Immature natural killer cell (primary cell): ENCODE data around the gene MUTYH. TPM values are rescaled to one million over a fixed set of nuclear protein-coding genes. Genes with fewer than 3 reads are reported as not detected.
A peak's percentile ranks its signal among the peaks of the same experiment; 100 is the strongest.
"Not testable (repeated sequence)": the region's sequence is repeated elsewhere in the genome, so short reads cannot be mapped to it uniquely, and the experiment has no call there.

Experiments used
- DNase-seq, 3 donors: peaks; one replicate each; pipeline ENCODE4 v3.0.0; 2022; ENCODE audit warnings: mixed read lengths in 1 of 3
- H3K27ac Mint-ChIP-seq, 6 donors: one replicate each; pipeline ENCODE4 v1.8.0; 2020; ENCODE audit warnings: mixed read lengths in 6 of 6, mild to moderate bottlenecking in 5 of 6, inconsistent platforms in 4 of 6, moderate library complexity in 3 of 6
- H3K27me3 Mint-ChIP-seq, 3 donors: one replicate each; pipeline ENCODE4 v1.8.0; 2020 to 2021; ENCODE audit warnings: low read depth in 3 of 3, mild to moderate bottlenecking in 3 of 3, mixed read lengths in 3 of 3, moderate library complexity in 3 of 3, inconsistent platforms in 1 of 3
- H3K36me3 Mint-ChIP-seq, 3 donors: one replicate each; pipeline ENCODE4 v1.8.0; 2020; ENCODE audit warnings: mixed read lengths in 3 of 3, inconsistent platforms in 2 of 3, mild to moderate bottlenecking in 2 of 3
- H3K4me1 Mint-ChIP-seq, 2 donors: one replicate each; pipeline ENCODE4 v1.8.0; 2020; ENCODE audit warnings: inconsistent platforms in 2 of 2, mild to moderate bottlenecking in 2 of 2, mixed read lengths in 2 of 2, moderate library complexity in 1 of 2
- H3K4me3 Mint-ChIP-seq, 5 donors: one replicate each; pipeline ENCODE4 v1.8.0; 2020; ENCODE audit warnings: mild to moderate bottlenecking in 5 of 5, mixed read lengths in 5 of 5, inconsistent platforms in 3 of 5, moderate library complexity in 3 of 5
- H3K9me3 Mint-ChIP-seq, 6 donors: one replicate each; pipeline ENCODE4 v1.8.0; 2020; ENCODE audit warnings: mild to moderate bottlenecking in 6 of 6, mixed read lengths in 6 of 6, inconsistent platforms in 4 of 6, moderate library complexity in 3 of 6
- polyA plus RNA-seq, 3 donors: library from polyadenylated mRNA; unstranded; fragments of 300-500 nt; fragmentation: Illumina TruSeq; gene quantifications; one replicate each; pipeline ENCODE4 v1.2.3, GENCODE V29; 2021

Gene MUTYH
- polyA plus RNA-seq = 10 to 100 TPM in 2 of 3 donors, 1 to 10 TPM in 1; 9.5 to 13.9 (median 11.3) TPM

- peaks cover 2 to 6% (median 6%) of the 10 kb centered on the region in 3 donors for H3K27me3 Mint-ChIP-seq
- DNase-seq = peak; percentile 87 to 89 (median 88)
- peak within 1 kb of the TSS; percentile 97 to 99 (median 98) for H3K4me3 Mint-ChIP-seq
- H3K9me3 Mint-ChIP-seq = no peaks in the 10 kb centered on the region
- H3K27ac Mint-ChIP-seq = peak within 1 kb of the TSS; percentile 93 to 99 (median 98)
- peaks cover 47 to 59% of the 10 kb centered on the region in 2 donors for H3K4me1 Mint-ChIP-seq
- peaks cover 0 to 12% (median 0%) of the 10 kb centered on the region in 3 donors for H3K36me3 Mint-ChIP-seq
These were observed at the start of gene MUTYH, which contains the start of gene TOE1 for GRCh38 chr1:45339789-45340558. TSS of gene MUTYH (minus strand) at chr1:45340440. CDS start at chr1:45334505, 5,935 bp downstream. TSS of gene TOE1 (plus strand) at chr1:45340170. CDS start at chr1:45340253, 83 bp downstream.

GRCh38 chr1:45386219-45386618 lies 46.0 kb upstream of the MUTYH start:
- H3K27me3 Mint-ChIP-seq = no peaks in the 10 kb centered on the region
- no peak overlapping the region for H3K27ac Mint-ChIP-seq
- H3K4me1 Mint-ChIP-seq = no peaks in the 10 kb centered on the region
- no peaks in the 10 kb centered on the region for H3K9me3 Mint-ChIP-seq
- no peak overlapping the region for H3K4me3 Mint-ChIP-seq
- peaks cover 0 to 3% (median 0%) of the 10 kb centered on the region in 3 donors for H3K36me3 Mint-ChIP-seq
- no peak for DNase-seq

- Mint-ChIP-seq H3K36me3 (peaks cover 0 to 3% (median 0%) of the 10 kb centered on the region in 3 donors), H3K9me3 (no peaks in the 10 kb centered on the region), H3K4me1 (no peaks in the 10 kb centered on the region), H3K27me3 (peaks cover 0 to 2% (median 0%) of the 10 kb centered on the region in 3 donors), H3K27ac (no peak overlapping the region), H3K4me3 (no peak overlapping the region)
- DNase-seq = no peak
These were observed 45.1 kb upstream of the MUTYH start for GRCh38 chr1:45385302-45385701.

GRCh38 chr1:45384213-45384612 lies 44.0 kb upstream of the MUTYH start:
- H3K4me3 Mint-ChIP-seq, H3K4me1 Mint-ChIP-seq, H3K27me3 Mint-ChIP-seq, H3K27ac Mint-ChIP-seq, H3K36me3 Mint-ChIP-seq, DNase-seq, H3K9me3 Mint-ChIP-seq: not testable (repeated sequence)

- no peaks in the 10 kb centered on the region for H3K9me3 Mint-ChIP-seq
- no peak for DNase-seq
- peaks cover 0 to 3% (median 0%) of the 10 kb centered on the region in 3 donors for H3K36me3 Mint-ChIP-seq
- no peaks in the 10 kb centered on the region for H3K4me1 Mint-ChIP-seq
- H3K27me3 Mint-ChIP-seq = peaks cover 0 to 2% (median 0%) of the 10 kb centered on the region in 3 donors
- H3K27ac Mint-ChIP-seq = no peak overlapping the region
- no peak overlapping the region for H3K4me3 Mint-ChIP-seq
These were observed 43.0 kb upstream of the MUTYH start for GRCh38 chr1:45383191-45383590.

- Mint-ChIP-seq H3K36me3 (peaks cover 0 to 3% (median 0%) of the 10 kb centered on the region in 3 donors), H3K4me1 (no peaks in the 10 kb centered on the region), H3K4me3 (no peak overlapping the region), H3K27ac (peak overlapping the region in 1 of 6 donors; percentile 17), H3K9me3 (no peaks in the 10 kb centered on the region), H3K27me3 (peaks cover 0 to 2% (median 0%) of the 10 kb centered on the region in 3 donors)
- DNase-seq = no peak
These were observed 41.0 kb upstream of the MUTYH start for GRCh38 chr1:45381243-45381642.

- Mint-ChIP-seq H3K27ac (no peak overlapping the region), H3K36me3 (peaks cover 0 to 3% (median 0%) of the 10 kb centered on the region in 3 donors), H3K4me3 (no peak overlapping the region), H3K27me3 (peaks cover 0 to 2% (median 0%) of the 10 kb centered on the region in 3 donors), H3K9me3 (no peaks in the 10 kb centered on the region), H3K4me1 (no peaks in the 10 kb centered on the region)
- DNase-seq = no peak
These were observed 40.5 kb upstream of the MUTYH start for GRCh38 chr1:45380730-45381129.

GRCh38 chr1:45380125-45380524 lies 39.9 kb upstream of the MUTYH start:
- peaks cover 0 to 2% (median 0%) of the 10 kb centered on the region in 3 donors for H3K27me3 Mint-ChIP-seq
- H3K4me1 Mint-ChIP-seq = no peaks in the 10 kb centered on the region
- DNase-seq = no peak
- no peaks in the 10 kb centered on the region for H3K9me3 Mint-ChIP-seq
- H3K4me3 Mint-ChIP-seq = no peak overlapping the region
- no peak overlapping the region for H3K27ac Mint-ChIP-seq
- peaks cover 0 to 3% (median 0%) of the 10 kb centered on the region in 3 donors for H3K36me3 Mint-ChIP-seq

GRCh38 chr1:45379524-45379923 lies 39.3 kb upstream of the MUTYH start:
- H3K27ac Mint-ChIP-seq = no peak overlapping the region
- no peak for DNase-seq
- no peaks in the 10 kb centered on the region for H3K4me1 Mint-ChIP-seq
- H3K36me3 Mint-ChIP-seq = peaks cover 0 to 3% (median 0%) of the 10 kb centered on the region in 3 donors
- H3K4me3 Mint-ChIP-seq = no peak overlapping the region
- no peaks in the 10 kb centered on the region for H3K9me3 Mint-ChIP-seq
- peaks cover 0 to 2% (median 0%) of the 10 kb centered on the region in 3 donors for H3K27me3 Mint-ChIP-seq

- no peak for DNase-seq
- Mint-ChIP-seq H3K36me3 (no peaks in the 10 kb centered on the region), H3K4me1 (peaks cover 0 to 2% of the 10 kb centered on the region in 2 donors), H3K27ac (no peak overlapping the region), H3K27me3 (peaks cover 0 to 2% (median 0%) of the 10 kb centered on the region in 3 donors), H3K9me3 (no peaks in the 10 kb centered on the region), H3K4me3 (no peak overlapping the region)
These were observed 37.9 kb upstream of the MUTYH start for GRCh38 chr1:45378184-45378583.

- Mint-ChIP-seq H3K27me3 (peaks cover 0 to 3% (median 0%) of the 10 kb centered on the region in 3 donors), H3K4me1 (peaks cover 0 to 2% of the 10 kb centered on the region in 2 donors), H3K27ac (no peak overlapping the region), H3K9me3 (no peaks in the 10 kb centered on the region), H3K36me3 (no peaks in the 10 kb centered on the region), H3K4me3 (no peak overlapping the region)
- DNase-seq = no peak
These were observed 35.2 kb upstream of the MUTYH start for GRCh38 chr1:45375104-45376090.

- Mint-ChIP-seq H3K36me3 (no peaks in the 10 kb centered on the region), H3K27me3 (peaks cover 0 to 2% (median 0%) of the 10 kb centered on the region in 3 donors), H3K4me1 (peaks cover 0 to 2% of the 10 kb centered on the region in 2 donors), H3K4me3 (no peak overlapping the region), H3K9me3 (no peaks in the 10 kb centered on the region), H3K27ac (no peak overlapping the region)
- no peak for DNase-seq
These were observed 33.3 kb upstream of the MUTYH start for GRCh38 chr1:45373573-45373972.

- H3K27me3 Mint-ChIP-seq = peaks cover 0 to 2% (median 0%) of the 10 kb centered on the region in 3 donors
- H3K4me3 Mint-ChIP-seq = no peak overlapping the region
- no peaks in the 10 kb centered on the region for H3K9me3 Mint-ChIP-seq
- peak overlapping the region in 1 of 6 donors; percentile 15 for H3K27ac Mint-ChIP-seq
- no peak for DNase-seq
- H3K4me1 Mint-ChIP-seq = peaks cover 0 to 2% of the 10 kb centered on the region in 2 donors
- no peaks in the 10 kb centered on the region for H3K36me3 Mint-ChIP-seq
These were observed 30.3 kb upstream of the MUTYH start for GRCh38 chr1:45370575-45370974.
